Measurements from ENCODE around the gene METRNL. TPM values are rescaled to one million over a fixed set of nuclear protein-coding genes. Genes with fewer than 3 reads are reported as not detected.

The METRNL gene
- total RNA-seq, 1 donor from 2014 or later: 63.8 TPM

DNA sequence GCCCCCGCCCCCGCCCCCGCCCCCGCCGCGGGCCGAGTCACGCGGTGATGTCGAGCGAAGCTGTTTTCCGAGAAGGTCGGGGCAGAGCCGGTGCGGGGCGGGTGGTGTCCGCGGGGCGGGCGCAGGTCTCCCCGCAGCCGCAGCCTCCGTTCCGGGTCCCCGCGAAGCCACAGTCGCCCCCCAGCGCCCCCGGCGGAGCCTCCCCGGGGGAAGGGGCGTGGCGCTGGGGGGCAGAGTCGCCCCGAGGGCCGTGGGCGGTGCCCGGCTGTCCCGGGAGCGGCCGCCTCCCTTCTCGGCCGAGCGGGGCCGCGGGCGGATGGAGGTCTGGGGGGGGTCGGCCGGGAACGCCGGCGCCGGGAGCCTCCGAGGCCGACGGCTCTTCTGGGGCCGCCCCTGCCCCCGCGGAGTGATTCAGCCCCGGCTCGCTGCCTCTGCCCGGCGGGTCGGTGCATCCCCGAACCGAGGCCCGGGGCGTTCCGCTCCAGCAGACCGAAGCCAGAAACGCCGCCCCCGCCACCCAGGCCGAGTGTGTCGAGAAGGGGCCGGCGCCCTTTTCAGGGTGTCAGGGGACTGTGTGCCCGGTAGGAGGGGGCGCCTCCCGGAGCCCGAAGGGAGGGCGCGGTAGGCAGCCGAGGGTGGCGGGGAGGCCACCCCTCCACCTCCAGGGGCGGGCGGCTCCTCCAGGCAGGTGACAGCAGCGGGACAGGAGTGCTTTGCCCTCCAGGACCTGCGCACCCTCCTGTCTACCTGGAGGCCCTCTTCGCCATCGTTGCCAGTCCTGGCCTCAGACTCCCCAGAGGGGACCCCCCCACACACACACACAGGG is 1.7 kb downstream of the METRNL start:
- TF ChIP-seq CTCF (IDR thresholded peaks at IDR 0.05): no peak
- no peak overlapping the region for H3K27ac Mint-ChIP-seq (ENCODE audit: unreplicated experiment)
- H3K36me3 Mint-ChIP-seq (ENCODE audit: low read depth): no peaks in the 10 kb centered on the region
- H3K4me3 Mint-ChIP-seq (ENCODE audit: unreplicated experiment): peak overlapping the region; percentile 70
- DNase-seq (ENCODE audit: low spot score): no peak
- no peaks in the 10 kb centered on the region for H3K9me3 Mint-ChIP-seq (ENCODE audit: low read depth)
- no peaks in the 10 kb centered on the region for H3K27me3 Mint-ChIP-seq (ENCODE audit: low read depth)
- peaks cover 42% of the 10 kb centered on the region for H3K4me1 Mint-ChIP-seq (ENCODE audit: low read depth)

GRCh38 chr17:83081684-83082201 is 2.3 kb downstream of the METRNL start:
- peak overlapping the region; percentile 36 for H3K27ac Mint-ChIP-seq (ENCODE audit: unreplicated experiment)

DNA sequence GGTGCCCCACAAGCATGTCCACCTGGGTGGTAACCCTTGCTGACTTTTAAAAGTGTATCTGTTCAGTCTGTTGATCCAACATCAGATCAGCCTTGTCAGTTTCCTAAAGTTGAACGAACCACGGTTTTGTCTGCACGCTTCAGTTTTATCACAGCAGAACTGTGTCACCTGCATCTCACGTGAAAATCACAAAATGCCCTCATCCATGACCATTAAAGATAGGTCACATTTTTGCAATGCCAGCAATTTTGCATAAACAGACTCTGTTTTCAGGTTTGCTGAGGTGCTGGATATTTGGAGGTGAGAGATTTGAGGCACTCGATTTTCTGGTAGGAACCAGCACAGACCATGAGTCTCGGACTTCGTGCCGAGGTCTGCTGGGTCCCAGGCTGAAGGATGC is 3.0 kb downstream of the METRNL start:
- no peak for DNase-seq (ENCODE audit: low spot score)
- H3K4me1 Mint-ChIP-seq (ENCODE audit: low read depth): peaks cover 48% of the 10 kb centered on the region

More at GRCh38 chr17:83081684-83082201, 2.3 kb downstream of the METRNL start:
- Mint-ChIP-seq H3K9me3 (ENCODE audit: low read depth) (no peaks in the 10 kb centered on the region), H3K4me3 (ENCODE audit: unreplicated experiment) (peak overlapping the region; percentile 70), H3K4me1 (ENCODE audit: low read depth) (peaks cover 48% of the 10 kb centered on the region), H3K36me3 (ENCODE audit: low read depth) (peaks cover 2% of the 10 kb centered on the region), H3K27me3 (ENCODE audit: low read depth) (no peaks in the 10 kb centered on the region)
- no peak for TF ChIP-seq CTCF (IDR thresholded peaks at IDR 0.05)
- DNase-seq (ENCODE audit: low spot score): no peak

DNA sequence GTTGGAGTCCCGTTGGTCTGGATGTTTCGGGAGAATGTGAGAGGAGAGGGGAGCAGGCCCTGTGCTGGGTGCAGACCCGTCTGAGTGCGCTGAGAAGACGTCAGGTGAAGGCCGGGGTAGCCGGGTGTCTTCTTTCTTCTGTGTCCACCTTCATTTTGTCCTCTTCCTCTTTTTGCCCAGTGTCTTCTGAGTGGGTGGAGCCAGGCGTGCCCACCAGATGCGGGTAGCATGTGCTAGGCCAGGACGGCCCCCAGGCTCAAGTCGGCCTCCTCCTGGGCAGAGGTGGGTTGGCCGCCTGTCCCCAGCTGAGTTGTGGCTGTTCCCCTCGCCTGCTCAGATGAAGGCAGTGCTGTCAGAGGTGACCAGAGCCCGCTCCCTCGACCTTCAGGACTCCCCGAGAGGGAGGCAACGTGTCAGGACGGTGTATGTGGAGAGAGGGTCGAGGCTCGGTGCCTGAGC is 3.5 kb downstream of the METRNL start:
- Mint-ChIP-seq H3K27ac (ENCODE audit: unreplicated experiment) (peak overlapping the region; percentile 98), H3K4me3 (ENCODE audit: unreplicated experiment) (peak overlapping the region; percentile 54), H3K9me3 (ENCODE audit: low read depth) (no peaks in the 10 kb centered on the region), H3K36me3 (ENCODE audit: low read depth) (peaks cover 2% of the 10 kb centered on the region), H3K4me1 (ENCODE audit: low read depth) (peaks cover 48% of the 10 kb centered on the region), H3K27me3 (ENCODE audit: low read depth) (no peaks in the 10 kb centered on the region)
- no peak for DNase-seq (ENCODE audit: low spot score)
- no peak for TF ChIP-seq CTCF (IDR thresholded peaks at IDR 0.05)

More for the DNA sequence above, 3.0 kb downstream of the METRNL start:
- Mint-ChIP-seq H3K9me3 (ENCODE audit: low read depth) (no peaks in the 10 kb centered on the region), H3K36me3 (ENCODE audit: low read depth) (peaks cover 2% of the 10 kb centered on the region), H3K27ac (ENCODE audit: unreplicated experiment) (peak overlapping the region; percentile 98), H3K27me3 (ENCODE audit: low read depth) (no peaks in the 10 kb centered on the region), H3K4me3 (ENCODE audit: unreplicated experiment) (peak overlapping the region; percentile 70)
- TF ChIP-seq CTCF (IDR thresholded peaks at IDR 0.05): no peak

DNA sequence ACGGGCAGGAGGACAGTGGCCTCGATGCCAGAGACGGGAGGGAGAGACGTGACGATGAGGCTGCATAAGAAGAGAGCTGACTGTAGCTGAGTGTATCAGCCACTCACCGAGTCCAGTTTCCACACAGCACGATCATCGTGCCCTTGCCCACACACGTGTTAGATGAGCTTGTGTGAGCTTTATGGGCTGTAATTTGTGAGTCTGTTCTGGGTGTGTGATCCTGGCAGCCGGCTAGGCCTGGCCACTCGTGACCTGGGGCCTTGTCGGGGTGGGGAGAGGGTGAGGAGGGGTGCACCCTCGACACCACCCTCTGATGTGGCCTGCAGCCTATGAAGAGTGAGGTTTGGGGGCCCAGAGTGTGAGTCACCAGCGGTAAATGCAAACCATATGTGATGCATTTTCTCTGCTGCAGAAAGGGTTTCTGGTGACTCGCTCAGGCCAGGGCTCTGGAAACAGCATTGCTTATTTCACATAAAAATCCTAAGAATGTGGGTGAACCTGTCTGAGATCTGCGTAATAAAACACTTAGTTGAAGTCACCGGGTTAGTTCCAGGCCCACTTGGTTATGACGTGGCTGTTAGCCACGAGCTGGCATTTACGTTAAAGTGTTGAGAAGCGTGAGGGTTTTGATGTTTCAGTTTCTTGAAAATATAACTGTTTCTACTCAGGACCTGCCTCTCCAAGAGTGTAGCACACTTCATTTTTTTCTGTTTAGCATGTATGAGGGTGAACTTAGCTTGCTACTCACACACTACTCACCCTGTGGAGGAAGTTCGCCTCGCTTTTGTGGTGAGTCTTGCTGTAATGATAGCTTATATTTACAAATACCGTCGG is 4.2 kb downstream of the METRNL start:
- Mint-ChIP-seq H3K4me1 (ENCODE audit: low read depth) (peaks cover 48% of the 10 kb centered on the region), H3K36me3 (ENCODE audit: low read depth) (peaks cover 2% of the 10 kb centered on the region), H3K27me3 (ENCODE audit: low read depth) (no peaks in the 10 kb centered on the region), H3K9me3 (ENCODE audit: low read depth) (no peaks in the 10 kb centered on the region), H3K27ac (ENCODE audit: unreplicated experiment) (peak overlapping the region; percentile 98), H3K4me3 (ENCODE audit: unreplicated experiment) (peak overlapping the region; percentile 54)
- TF ChIP-seq CTCF (IDR thresholded peaks at IDR 0.05): no peak
- no peak for DNase-seq (ENCODE audit: low spot score)

Measured in chondrocyte (in vitro differentiated cells).